Ovary (tissue), 9 donors: ENCODE results near the gene TIRAP. TPM values are rescaled to one million over a fixed set of nuclear protein-coding genes. Genes with fewer than 3 reads are reported as not detected.

Experiments
- DNase-seq, 5 donors: peaks; one replicate each; pipeline ENCODE4 v3.0.0-alpha.2; 2019 to 2020
- H3K27ac ChIP-seq, 2 donors: fragments of 200-600 bp; one replicate each; pipeline versions ENCODE4 v1.5.1 to v1.8.0; 2019 to 2022
- H3K27me3 ChIP-seq: fragments of 200-600 bp; one replicate; pipeline ENCODE4 v1.8.0; 2022
- H3K36me3 ChIP-seq: fragments of 200-600 bp; sonication (generic); one replicate; pipeline ENCODE4 v1.5.1; 2019
- H3K4me1 ChIP-seq: one replicate; pipeline ENCODE4 v1.8.1; 2013; ENCODE audit warnings: mild to moderate bottlenecking, moderate library complexity; ENCODE audit not compliant: insufficient read depth
- H3K4me3 ChIP-seq: fragments of 200-600 bp; sonication (generic); one replicate; pipeline ENCODE4 v1.5.1; 2017
- H3K9me3 ChIP-seq, 2 donors: fragments of 200-600 bp in 1 of 2; sonication (generic) in 1 of 2; one replicate each; pipeline versions ENCODE4 v1.5.1 to v1.8.1; 2013 to 2019; ENCODE audit warnings: mild to moderate bottlenecking in 1 of 2, moderate library complexity in 1 of 2
- CTCF ChIP-seq, 3 donors: fragments of 450-650 bp in 2 of 3; fragments of 200-600 bp in 1 of 3; IDR thresholded peaks; one replicate each; pipeline versions ENCODE4 v1.5.1 to v1.8.0; 2016 to 2022; ENCODE audit warnings: antibody characterized with exemption in 3 of 3, mild to moderate bottlenecking in 1 of 3
- EP300 ChIP-seq: sonication (generic); formaldehyde crosslinking; IDR thresholded peaks from one replicate; pipeline ENCODE4 v1.6.1; 2017; ENCODE audit warnings: antibody characterized with exemption
- POLR2A ChIP-seq: fragments of 450-650 bp; IDR thresholded peaks from one replicate; pipeline ENCODE4 v1.6.1; 2017; ENCODE audit warnings: antibody characterized with exemption, mild to moderate bottlenecking, moderate library complexity
- WGBS, 3 donors: extraction: QIAGEN DNeasy Blood & Tissue Kit in 1 of 3; methylation state at CpG; one replicate each; pipeline versions ENCODE4 v1.1.5 to v1.1.7; 2013 to 2017; 5-methylcytosine and 5-hydroxymethylcytosine counted together
- intact Hi-C, 4 donors: fragments of 100-400 bp; cut with DNase I; formaldehyde crosslinking; loops; one replicate each; pipeline versions ENCODE4 v1.11.0 to v1.15.1; 2022 to 2023
- polyA plus RNA-seq, 2 donors: library from polyadenylated mRNA; stranded (reverse); fragments of 200-250 nt in 1 of 2; fragments of 350-450 nt in 1 of 2; fragmentation: Illumina TruSeq in 1 of 2; extraction: RNeasy Lipid Tissue Mini Kit (QIAGEN cat#74804) in 1 of 2; gene quantifications; one replicate each; pipeline ENCODE4 v1.2.3, GENCODE V29; 2013 to 2014
- total RNA-seq, 7 donors: library from RNA; depleted of rRNA in 2 of 7; stranded (reverse); fragments of >200 nt in 2 of 7; fragmentation: NEBNext Ultra II Directional in 3 of 7; extraction: Animal tissue kit (Norgen Biotek cat#: 25700) in 3 of 7; gene quantifications; one replicate each; pipeline versions ENCODE4 v1.1.0 to v1.2.4, GENCODE V29; 2016 to 2023
- donor health status: DM: no; HTN: no; CAD: no; lungs with moderate emphysema.
- donor health status: DM: no; HTN: no; CAD: no.
- donor health status: Bipolar disorder and iron deficiency.
- donor health status: DM: yes; HTN: yes; CAD: no.
- donor health status: DM: no; HTN: no; CAD: no.
- donor health status: DM: yes; HTN: yes; CAD: no.

Gene TIRAP
- total and polyA plus RNA-seq, 9 donors: 7.6 to 16.0 (median 14.5) TPM

DNA sequence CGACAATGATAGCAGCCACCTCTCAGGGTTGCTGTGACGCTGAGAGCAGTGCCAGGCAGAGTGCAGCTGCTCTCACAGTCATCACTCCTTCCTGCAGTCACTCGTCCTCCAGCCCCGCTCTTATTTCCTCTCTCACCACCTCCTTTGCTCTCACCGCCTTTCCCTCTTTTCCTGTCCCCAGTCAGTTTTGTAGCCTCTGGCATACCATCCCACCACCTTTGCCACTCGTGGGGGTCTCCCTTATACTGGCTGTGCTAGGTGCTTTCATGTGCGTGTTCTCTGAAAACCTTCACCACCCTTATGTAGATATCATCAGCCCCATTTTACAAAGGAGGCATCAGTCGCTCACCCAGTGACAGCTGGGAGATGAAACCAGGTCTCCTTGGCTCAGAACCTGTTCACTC is 53.2 kb downstream of the TIRAP start:
- DNase-seq: peak in 1 of 5 donors; percentile 17
- H3K9me3 ChIP-seq: no peaks in the 10 kb centered on the region
- H3K36me3 ChIP-seq: no peaks in the 10 kb centered on the region
- peaks cover 13% of the 10 kb centered on the region for H3K4me1 ChIP-seq
- WGBS, 3 donors: 77 to 85% (median 84%) methylated on average over 8 of the region's 8 CpGs
- H3K4me3 ChIP-seq: no peak overlapping the region
- intact Hi-C loops: no loop called here
- TF ChIP-seq EP300 (no peak), CTCF (IDR thresholded peaks at IDR 0.05) (no peak), POLR2A (no peak)
- no peaks in the 10 kb centered on the region for H3K27me3 ChIP-seq
- H3K27ac ChIP-seq: no peak overlapping the region

DNA sequence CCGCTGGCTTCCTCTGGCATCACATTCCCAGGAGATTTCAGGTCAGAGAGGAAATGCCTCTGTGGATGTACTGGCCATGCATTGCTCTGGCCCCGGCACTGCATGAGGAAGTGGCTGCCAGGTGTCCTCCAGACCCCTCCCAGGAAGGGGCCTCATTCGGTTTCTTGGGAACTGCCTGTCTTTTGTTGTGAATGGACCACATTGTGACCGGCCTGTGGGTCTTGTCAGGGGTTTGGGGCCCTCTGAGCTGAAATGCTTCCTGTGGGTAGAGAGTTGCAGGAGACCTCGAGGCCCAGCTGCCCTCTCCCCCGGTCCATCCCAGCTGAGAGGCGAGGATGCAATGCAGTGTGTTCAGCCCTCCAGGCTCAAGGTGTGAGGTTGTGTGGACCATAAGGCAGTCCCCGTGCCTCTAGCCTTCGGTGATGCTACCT is 53.8 kb downstream of the TIRAP start:
- TF ChIP-seq EP300 (no peak), CTCF (IDR thresholded peaks at IDR 0.05) (no peak), POLR2A (no peak)
- peaks cover 13% of the 10 kb centered on the region for H3K4me1 ChIP-seq
- H3K4me3 ChIP-seq: no peak overlapping the region
- peak in 1 of 5 donors; percentile 24 for DNase-seq
- no peak overlapping the region for H3K27ac ChIP-seq
- H3K27me3 ChIP-seq: no peaks in the 10 kb centered on the region
- WGBS, 3 donors: 69 to 82% (median 81%) methylated on average over 9 of the region's 9 CpGs
- no peaks in the 10 kb centered on the region for H3K36me3 ChIP-seq
- intact Hi-C loops: no loop called here
- no peaks in the 10 kb centered on the region for H3K9me3 ChIP-seq

GRCh38 chr11:126337126-126337473 is 54.2 kb downstream of the TIRAP start:
- Histone ChIP-seq H3K4me1 (peaks cover 11% of the 10 kb centered on the region), H3K27me3 (no peaks in the 10 kb centered on the region), H3K9me3 (no peaks in the 10 kb centered on the region), H3K27ac (no peak overlapping the region), H3K4me3 (no peak overlapping the region), H3K36me3 (no peaks in the 10 kb centered on the region)
- intact Hi-C loops: no loop called here
- DNase-seq: peak in 1 of 5 donors; percentile 22
- 58 to 74% (median 62%) methylated on average over 4 of the region's 4 CpGs for WGBS, 3 donors
- no peak for TF ChIP-seq CTCF (IDR thresholded peaks at IDR 0.05)
- no peak for TF ChIP-seq EP300
- no peak for TF ChIP-seq POLR2A

DNA sequence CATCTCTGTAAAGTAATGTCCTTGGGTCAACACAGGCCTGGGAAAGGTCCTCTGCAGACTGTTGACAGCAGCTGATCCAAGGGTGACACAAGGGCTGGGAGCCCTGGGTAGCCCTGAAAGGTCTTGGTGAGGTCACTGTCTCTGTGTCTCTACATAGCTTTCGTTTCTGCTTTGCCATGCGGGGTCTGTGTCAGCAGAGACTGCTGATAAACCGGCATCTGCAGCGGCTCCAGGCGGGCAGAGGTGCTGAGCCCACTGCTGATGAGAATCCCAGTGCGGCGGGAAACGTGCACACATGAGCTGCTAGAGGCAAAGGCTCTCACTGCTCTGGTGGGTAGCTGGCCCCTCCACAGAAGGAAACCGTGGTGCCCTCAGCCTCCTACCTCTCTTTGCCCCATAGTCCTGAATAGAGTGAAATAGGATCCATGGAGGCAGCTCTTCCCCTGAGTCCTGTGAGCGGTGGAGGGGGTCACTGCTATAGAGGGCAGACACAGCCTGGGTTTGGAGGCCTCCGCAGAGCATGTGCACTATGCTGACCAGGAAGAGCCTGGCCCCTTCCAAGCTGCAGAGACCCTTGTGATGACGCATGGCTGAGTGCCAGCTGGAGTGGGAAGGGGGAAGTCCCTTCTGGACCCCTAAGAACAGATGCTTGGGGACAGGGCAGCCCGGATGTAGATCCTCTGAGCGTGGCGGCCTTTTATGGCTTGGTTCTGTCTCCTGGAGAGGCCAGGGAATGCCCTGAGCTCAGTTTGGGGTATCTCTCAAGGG is 54.8 kb downstream of the TIRAP start:
- Histone ChIP-seq H3K27ac (no peak overlapping the region), H3K9me3 (no peaks in the 10 kb centered on the region), H3K4me3 (no peak overlapping the region), H3K36me3 (no peaks in the 10 kb centered on the region), H3K27me3 (no peaks in the 10 kb centered on the region), H3K4me1 (peaks cover 7% of the 10 kb centered on the region)
- 84 to 90% (median 85%) methylated on average over 15 of the region's 15 CpGs for WGBS, 3 donors
- TF ChIP-seq POLR2A: no peak
- TF ChIP-seq CTCF (IDR thresholded peaks at IDR 0.05): no peak
- TF ChIP-seq EP300: no peak
- DNase-seq: peak in 1 of 5 donors; percentile 38
- intact Hi-C loops: no loop called here
